ENCODE data around the gene MOCOS.
"Not testable (repeated sequence)": the region's sequence is repeated elsewhere in the genome, so short reads cannot be mapped to it uniquely, and the experiment has no call there.

Gene MOCOS

GRCh38 chr18:36187193-36187825, at the start of gene MOCOS:
Gene MOCOS (plus strand): TSS chr18:36187497. CDS start chr18:36187540, 43 bp downstream.
- DNase-seq (ENCODE audit: low read depth in 1 of 2, low spot score in 1 of 2), result no peak

GRCh38 chr18:36139245-36139644, 48.1 kb upstream of the MOCOS start:
- no peak for DNase-seq (ENCODE audit: low read depth in 1 of 2, low spot score in 1 of 2)

- DNase-seq (ENCODE audit: low read depth in 1 of 2, low spot score in 1 of 2), result no peak
These were observed 45.7 kb upstream of the MOCOS start for GRCh38 chr18:36141576-36141975.

- DNase-seq (ENCODE audit: low read depth in 1 of 2, low spot score in 1 of 2), result no peak
These were observed 44.5 kb upstream of the MOCOS start for GRCh38 chr18:36142751-36143150.

- no peak for DNase-seq (ENCODE audit: low read depth in 1 of 2, low spot score in 1 of 2)
These were observed 43.9 kb upstream of the MOCOS start for GRCh38 chr18:36143391-36143790.

- DNase-seq (ENCODE audit: low read depth in 1 of 2, low spot score in 1 of 2), result no peak
These were observed 37.6 kb upstream of the MOCOS start for GRCh38 chr18:36149514-36150289.

GRCh38 chr18:36152781-36153180, 34.5 kb upstream of the MOCOS start:
- DNase-seq (ENCODE audit: low read depth in 1 of 2, low spot score in 1 of 2), result no peak

- no peak for DNase-seq (ENCODE audit: low read depth in 1 of 2, low spot score in 1 of 2)
These were observed 34.1 kb upstream of the MOCOS start for GRCh38 chr18:36153203-36153602.

GRCh38 chr18:36153771-36154170, 33.5 kb upstream of the MOCOS start:
- DNase-seq (ENCODE audit: low read depth in 1 of 2, low spot score in 1 of 2), result no peak

- DNase-seq (ENCODE audit: low read depth in 1 of 2, low spot score in 1 of 2), result no peak
These were observed 31.2 kb upstream of the MOCOS start for GRCh38 chr18:36155851-36156757.

- no peak for DNase-seq (ENCODE audit: low read depth in 1 of 2, low spot score in 1 of 2)
These were observed 29.9 kb upstream of the MOCOS start for GRCh38 chr18:36157441-36157840.

GRCh38 chr18:36158266-36158867, 28.9 kb upstream of the MOCOS start:
- DNase-seq (ENCODE audit: low read depth in 1 of 2, low spot score in 1 of 2), result no peak

- no peak for DNase-seq (ENCODE audit: low read depth in 1 of 2, low spot score in 1 of 2)
These were observed 26.3 kb upstream of the MOCOS start for GRCh38 chr18:36160959-36161371.

GRCh38 chr18:36162981-36163380, 24.3 kb upstream of the MOCOS start:
- DNase-seq (ENCODE audit: low read depth in 1 of 2, low spot score in 1 of 2), result no peak

GRCh38 chr18:36167692-36168218, 19.5 kb upstream of the MOCOS start:
- no peak for DNase-seq (ENCODE audit: low read depth in 1 of 2, low spot score in 1 of 2)

- not testable (repeated sequence) for DNase-seq (ENCODE audit: low read depth in 1 of 2, low spot score in 1 of 2)
These were observed 19.0 kb upstream of the MOCOS start for GRCh38 chr18:36168296-36168695.

- DNase-seq (ENCODE audit: low read depth in 1 of 2, low spot score in 1 of 2), result no peak
These were observed 17.4 kb upstream of the MOCOS start for GRCh38 chr18:36169938-36170337.

GRCh38 chr18:36175481-36175880, 11.8 kb upstream of the MOCOS start:
- no peak for DNase-seq (ENCODE audit: low read depth in 1 of 2, low spot score in 1 of 2)

GRCh38 chr18:36176177-36176584, 11.1 kb upstream of the MOCOS start:
- DNase-seq (ENCODE audit: low read depth in 1 of 2, low spot score in 1 of 2), result no peak

- no peak for DNase-seq (ENCODE audit: low read depth in 1 of 2, low spot score in 1 of 2)
These were observed 10.6 kb upstream of the MOCOS start for GRCh38 chr18:36176711-36177110.

- no peak for DNase-seq (ENCODE audit: low read depth in 1 of 2, low spot score in 1 of 2)
These were observed 9.4 kb upstream of the MOCOS start for GRCh38 chr18:36177913-36178312.
